GM13976 (cell line): ENCODE data around the gene IGLL5.

Source experiments
- DNase-seq: peaks from one replicate; pipeline ENCODE4 v3.0.0; 2012; ENCODE audit warnings: low spot score
- CTCF ChIP-seq: IDR thresholded peaks from 2 replicates; pipeline ENCODE4 v1.5.1; 2012; ENCODE audit warnings: borderline replicate concordance, mild to moderate bottlenecking; ENCODE audit not compliant: insufficient read depth; ENCODE audit errors: extremely low read depth, missing control alignments, control extremely low read depth
- in situ Hi-C: fragments of 300-500 bp; cut with MboI; formaldehyde crosslinking; loops from one replicate; pipeline ENCODE4 v1.12.0; 2022; ENCODE audit warnings: low sequenced_read_pairs, mixed read lengths, inconsistent platforms; ENCODE audit not compliant: unreplicated experiment

The IGLL5 gene

GRCh38 chr22:22912988-22913253, 25.3 kb downstream of the IGLL5 start:
- in situ Hi-C loops, result no loop called here
- no peak for DNase-seq
- no peak for TF ChIP-seq CTCF

- DNase-seq, result no peak
- no peak for TF ChIP-seq CTCF
- in situ Hi-C loops, result no loop called here
Measured at GRCh38 chr22:22913989-22914388, 26.4 kb downstream of the IGLL5 start.

GRCh38 chr22:22914726-22915669, 27.4 kb downstream of the IGLL5 start:
- TF ChIP-seq CTCF, result no peak
- DNase-seq, result no peak
- in situ Hi-C loops, result no loop called here

GRCh38 chr22:22915670-22916035, 28.0 kb downstream of the IGLL5 start:
- no peak for TF ChIP-seq CTCF
- DNase-seq, result no peak
- in situ Hi-C loops, result no loop called here

- no peak for TF ChIP-seq CTCF
Measured at GRCh38 chr22:22916215-22916951, 28.8 kb downstream of the IGLL5 start.

GRCh38 chr22:22916952-22917290, 29.3 kb downstream of the IGLL5 start:
- TF ChIP-seq CTCF, result no peak
- DNase-seq, result no peak
- in situ Hi-C loops, result no loop called here

More at GRCh38 chr22:22916215-22916951, 28.8 kb downstream of the IGLL5 start:
- no peak for DNase-seq
- in situ Hi-C loops, result no loop called here
